Activated T-cell treated with anti-CD3 and anti-CD28 coated beads for 48 hours (primary cell): ENCODE results near the gene C1QTNF5.

Experiments used
- DNase-seq: peaks from one replicate; pipeline ENCODE4 v3.0.0-alpha.2; 2020; ENCODE audit warnings: low read depth

The C1QTNF5 gene

DNA sequence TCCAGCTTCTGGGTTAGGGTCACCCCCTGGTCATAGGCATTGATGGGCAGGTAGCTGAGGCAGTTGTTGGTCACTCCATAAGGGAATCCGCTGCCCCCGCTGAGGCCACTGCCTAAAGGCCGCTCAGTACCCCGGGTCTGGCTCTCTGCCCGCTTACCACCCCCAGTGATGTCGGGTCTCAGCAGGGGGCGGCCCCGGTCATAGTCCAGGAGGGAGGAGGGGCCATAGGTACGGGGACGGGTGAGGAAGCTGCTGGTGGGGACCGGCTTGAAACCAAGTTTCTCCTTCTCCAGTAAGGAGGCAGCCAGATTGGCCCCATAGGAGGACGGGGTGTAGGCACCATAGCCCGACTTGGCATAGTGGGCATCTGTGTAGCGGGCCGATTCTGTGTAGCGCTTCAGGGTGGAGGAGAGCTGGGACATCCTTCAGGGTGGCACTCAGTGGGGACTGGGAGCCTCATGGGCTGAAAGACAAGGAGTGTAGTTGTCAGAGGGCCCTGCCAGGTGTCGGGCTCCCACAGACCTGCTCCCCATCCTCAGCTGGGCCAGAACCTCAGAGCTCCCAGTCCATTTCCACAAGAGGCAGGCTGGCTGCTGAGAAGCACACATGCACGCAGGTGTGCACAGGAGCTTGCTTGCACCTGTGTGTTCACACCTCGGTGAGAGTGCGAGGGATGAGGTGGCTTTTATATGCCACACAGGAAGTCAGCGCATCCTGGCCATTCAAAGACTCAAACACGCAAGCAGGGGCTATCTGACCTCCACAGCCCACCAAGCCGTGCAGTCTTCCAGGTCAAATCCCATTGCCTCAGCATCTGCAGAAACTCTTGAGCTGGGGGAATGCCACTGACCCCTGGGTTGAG lies 32.6 kb upstream of the C1QTNF5 start:
- no peak for DNase-seq

DNA sequence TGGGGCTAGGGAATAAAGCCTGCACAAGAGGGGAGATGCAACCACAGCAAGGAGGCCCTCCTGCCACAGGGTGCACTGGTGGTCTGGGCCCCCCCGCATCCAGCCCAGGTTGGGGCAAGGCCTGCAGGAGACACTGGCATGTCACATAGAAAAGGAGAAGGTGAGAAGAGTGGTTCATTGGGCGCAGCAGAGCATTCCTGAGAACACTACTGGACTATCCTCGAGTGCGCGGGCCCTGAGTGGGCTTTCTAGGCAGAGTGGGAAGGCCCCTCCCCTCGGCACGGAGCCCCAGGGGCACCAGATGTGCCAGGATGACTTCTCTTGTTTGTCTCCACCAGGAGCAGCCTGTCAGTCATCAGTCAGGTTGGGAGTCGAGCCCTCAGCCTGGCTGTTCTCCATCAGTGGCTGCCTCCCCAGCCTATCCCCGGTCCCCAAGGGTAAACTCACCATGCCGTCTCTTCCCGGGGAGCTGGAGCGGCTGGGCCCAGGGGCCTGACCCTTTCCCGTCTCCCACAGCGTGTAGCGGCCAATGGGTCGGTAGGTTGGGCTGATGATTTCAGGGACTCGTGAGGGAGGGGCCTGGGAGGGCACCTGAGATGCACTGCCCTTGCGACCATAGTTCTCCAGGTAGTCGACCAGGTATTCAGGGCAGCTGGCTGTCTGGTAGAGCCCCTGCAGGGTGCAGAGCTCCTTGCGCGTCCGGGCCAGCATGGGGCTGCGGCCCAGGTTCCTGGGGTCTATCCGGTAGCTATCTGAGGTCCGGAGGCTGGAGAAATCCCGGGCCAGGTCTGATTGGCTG lies 31.8 kb upstream of the C1QTNF5 start:
- no peak for DNase-seq

DNA sequence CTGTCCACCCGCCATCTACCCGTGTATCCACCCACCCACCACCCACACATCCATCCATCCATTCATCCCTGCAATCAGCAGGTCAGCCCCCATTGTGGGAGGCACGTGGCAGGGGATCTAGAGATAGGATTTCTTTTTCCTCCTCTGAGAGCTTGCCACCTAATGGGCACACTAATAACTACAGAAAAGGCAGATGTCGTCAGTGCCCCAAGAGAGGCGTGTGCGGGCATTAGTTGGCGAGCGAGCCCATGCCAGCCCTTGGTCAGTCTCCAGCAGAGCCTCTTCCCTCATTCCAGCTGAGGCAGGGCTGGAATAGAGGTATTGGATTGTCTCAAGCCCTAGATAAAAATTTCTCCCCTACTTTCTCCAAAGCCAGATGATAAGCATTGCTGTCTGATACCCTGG lies 31.1 kb upstream of the C1QTNF5 start:
- DNase-seq = no peak

DNA sequence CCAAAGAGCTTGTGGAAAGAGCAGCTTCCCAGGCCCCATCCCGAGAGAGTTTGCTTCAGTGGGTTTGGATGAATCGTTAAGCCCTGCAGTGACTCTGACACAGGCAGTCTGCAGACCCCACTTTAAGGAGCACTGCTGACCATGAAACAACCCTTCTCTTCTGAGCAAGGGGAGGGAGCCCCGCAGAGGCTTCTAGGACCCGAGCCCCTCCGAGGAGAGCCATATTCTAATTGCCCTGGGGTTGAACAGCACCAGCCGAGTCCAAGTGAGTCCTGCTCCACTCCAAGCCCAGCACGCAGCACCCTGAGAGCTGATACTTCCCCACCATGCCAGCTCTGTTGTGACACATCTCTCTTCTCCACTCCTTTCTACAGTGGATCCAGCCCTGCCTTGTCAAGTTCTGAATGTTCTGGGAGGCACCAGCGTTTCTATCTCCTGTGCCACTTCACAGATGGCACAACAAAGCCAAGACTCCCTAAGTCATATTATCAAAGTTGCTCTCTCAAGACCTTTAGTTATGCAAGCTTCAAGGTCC lies 30.5 kb upstream of the C1QTNF5 start:
- no peak for DNase-seq

DNA sequence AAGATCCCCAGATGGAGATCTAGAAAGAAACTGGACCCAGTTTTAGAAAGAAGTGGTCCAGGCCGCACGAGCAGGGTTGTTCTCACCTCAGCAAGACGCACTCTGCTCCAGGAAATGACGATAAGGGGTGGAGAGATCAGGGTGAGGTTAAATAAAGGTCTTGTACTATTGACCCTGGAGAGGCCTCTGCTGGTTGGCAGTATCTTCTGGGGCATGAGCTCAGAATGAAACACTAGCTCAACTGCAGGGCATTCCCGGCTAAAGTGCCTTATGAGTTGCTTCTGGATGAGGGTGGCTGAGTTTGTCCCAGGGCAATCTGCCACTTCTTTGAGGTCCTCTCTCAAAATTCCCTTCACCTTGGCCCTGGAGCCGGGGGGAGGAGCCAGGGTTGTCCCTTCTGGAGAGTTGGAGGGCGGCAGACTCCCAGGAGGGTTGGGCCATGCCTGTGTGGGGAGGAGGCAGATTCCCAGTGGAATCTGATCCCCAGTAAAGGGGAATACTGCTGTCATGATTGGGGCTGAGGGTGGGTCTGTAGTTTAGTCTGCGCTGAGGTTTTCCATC lies 29.9 kb upstream of the C1QTNF5 start:
- no peak for DNase-seq

DNA sequence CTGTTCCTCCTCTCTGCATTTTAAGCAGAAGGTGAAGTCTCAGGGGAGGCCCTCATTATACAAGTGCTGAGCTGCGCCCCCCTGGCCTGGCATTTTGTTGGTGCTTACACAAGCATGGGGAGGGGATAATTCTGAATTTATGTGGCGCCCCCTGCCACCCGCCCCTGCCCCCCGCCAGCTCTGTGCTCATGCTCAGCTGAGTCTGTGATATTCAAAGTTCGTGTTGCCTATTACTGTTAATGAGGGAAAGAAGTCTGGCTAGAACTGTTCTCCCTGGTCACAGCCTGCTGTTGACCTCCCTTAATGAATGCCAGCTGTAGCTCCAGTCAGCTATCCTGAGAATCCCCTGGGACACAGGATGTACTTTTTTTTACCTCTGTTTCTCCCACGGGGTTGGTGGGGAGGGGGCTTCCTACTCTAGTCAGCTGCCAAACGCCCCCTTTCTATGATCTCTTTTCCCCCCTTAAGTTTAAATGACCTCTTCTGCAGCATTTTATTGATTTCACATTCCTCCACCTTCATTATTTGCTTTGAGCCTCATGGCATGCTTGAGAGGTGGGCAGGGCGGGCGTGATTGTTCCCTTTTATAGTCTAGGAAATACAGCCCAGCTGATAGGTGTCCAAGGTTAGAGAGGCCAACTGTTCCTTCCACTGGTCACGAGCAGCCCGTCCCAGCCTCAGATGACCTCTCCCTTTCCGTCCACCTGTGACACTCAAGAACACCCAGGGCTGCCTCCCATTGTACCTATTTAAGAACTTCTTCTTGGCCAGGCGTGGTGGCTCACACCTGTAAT lies 28.6 kb upstream of the C1QTNF5 start:
- DNase-seq = no peak

DNA sequence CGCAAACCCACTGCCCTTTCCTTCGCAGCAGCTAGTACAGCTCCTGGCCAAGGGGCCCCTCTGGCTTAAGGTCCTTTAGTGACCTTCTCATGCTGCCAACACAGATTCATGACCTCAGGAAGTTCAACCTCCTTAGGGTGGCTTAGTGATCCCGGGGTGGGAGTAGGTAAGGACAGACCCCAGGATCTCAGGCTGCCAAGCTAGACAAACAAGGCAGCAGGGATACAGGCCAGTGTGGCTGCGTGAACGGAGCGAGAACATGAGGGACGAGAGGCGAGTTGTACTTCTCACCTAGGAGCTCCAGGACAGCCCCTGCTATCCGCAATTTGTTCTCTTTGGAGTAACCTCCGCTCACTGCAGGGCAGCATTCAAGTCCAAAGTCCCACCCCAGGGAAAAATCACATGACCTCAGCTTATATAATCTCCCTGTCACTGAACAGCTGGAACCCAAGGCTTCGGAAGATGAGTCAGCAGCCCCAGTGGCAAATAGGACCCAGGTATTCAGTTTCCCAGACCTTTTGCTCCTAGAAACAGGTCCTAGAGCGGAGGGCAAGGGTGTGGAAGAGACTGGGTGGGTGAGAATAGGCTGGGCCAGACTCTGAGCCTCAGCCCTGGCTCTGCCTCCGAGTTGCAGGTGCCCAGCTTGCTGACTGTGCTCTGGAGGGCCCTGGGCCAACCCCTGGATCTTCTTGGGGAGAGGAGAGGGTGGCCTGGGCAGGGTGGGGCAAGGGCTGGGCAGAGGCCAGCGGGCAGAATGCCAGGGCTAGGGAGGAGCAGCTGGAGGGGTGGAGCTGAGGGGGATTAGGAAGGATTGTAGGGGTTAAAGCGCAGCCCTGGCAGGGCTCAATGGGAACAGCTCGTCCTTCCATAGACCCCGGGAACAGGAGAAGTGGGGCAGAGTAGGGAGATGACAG lies 27.7 kb upstream of the C1QTNF5 start:
- no peak for DNase-seq

DNA sequence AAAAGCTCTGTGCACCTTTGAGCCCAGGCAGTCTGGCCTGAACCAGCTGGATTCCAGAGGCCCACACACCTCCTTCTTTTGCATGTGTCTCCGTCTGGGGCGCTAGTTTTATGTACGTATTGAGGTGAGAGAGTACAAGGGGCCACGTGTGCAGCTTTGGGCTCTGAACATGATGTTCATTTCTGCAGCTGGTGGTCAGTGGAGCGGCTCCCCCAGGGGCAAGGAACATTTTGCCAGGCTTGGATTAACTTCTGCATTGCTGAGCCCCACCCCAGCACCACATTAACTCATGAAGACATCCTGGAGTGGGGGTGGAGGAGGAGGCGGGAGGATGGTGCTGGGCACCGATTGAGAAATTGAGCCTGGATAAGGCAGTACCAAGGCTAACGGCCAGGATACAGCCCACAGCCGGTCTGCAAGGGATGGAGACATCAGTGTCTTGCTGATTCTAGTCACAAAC lies 27.0 kb upstream of the C1QTNF5 start:
- DNase-seq = no peak

DNA sequence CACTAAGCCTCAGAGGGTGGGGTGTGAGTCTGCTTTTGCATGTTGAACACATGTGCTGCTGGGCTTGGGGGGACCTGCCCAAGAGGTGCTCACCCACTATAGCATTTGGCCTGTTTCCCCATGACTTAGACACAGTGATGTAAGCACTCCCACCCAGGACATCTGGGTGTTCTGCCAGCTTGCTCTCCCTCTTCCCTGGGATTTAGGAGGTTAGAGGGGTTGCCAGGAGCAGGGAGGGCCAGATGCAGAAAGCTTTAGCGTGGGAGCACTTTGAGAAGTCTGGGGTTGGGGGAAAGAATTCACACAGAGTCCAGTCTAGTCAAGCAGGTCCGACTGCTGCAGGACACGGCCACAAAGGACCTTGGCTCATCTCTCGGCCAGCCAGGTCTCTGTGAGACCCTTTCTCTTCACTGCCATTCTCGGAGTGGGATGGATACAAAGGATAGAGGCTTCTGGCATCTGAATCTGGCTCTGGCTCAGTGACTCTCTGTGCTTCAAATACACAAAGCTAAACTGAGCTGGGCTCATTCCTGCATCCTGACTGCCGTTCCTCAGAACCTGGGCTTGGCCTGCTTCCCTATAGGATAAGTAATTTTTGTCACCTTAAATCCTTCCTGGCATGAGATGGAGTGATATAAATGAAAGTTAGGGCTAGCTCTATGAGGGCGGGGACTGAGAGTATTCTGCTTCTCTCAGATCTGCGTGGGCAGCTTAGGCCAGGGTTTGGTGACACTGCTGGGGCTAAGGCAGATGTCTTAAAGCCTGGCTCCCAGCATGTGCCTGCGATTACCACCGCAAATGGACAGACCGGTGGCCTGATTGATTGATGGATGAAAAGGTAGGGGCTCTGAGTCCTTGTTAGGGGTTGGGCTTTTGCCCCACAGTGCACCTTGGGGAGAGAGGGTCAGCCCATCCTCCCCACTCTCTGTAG lies 26.3 kb upstream of the C1QTNF5 start:
- no peak for DNase-seq

DNA sequence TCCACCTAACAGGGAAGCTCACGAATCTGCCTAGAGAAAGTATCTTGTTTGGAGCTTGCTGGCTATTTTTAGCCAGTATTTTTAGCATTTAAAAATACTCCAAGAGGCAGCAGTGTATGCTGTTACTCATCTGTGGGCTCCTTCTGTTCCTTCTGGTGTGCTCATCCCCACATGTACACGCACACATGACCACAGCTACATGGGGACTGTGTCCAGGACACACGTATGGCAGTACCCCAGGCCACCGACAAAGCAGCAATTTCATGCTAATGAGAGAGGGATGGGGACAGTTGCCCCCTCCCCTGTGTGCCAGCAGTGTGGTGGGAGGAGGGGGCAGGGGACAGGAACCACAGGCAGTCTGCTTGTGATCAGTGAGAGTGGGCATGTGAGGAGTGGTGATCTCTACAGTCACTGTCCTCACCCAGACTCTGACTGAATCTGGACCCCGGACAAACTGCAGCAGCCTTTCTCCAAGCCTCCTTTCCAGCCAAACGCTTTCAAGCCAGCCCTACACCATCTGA lies 24.4 kb upstream of the C1QTNF5 start:
- DNase-seq = no peak

DNA sequence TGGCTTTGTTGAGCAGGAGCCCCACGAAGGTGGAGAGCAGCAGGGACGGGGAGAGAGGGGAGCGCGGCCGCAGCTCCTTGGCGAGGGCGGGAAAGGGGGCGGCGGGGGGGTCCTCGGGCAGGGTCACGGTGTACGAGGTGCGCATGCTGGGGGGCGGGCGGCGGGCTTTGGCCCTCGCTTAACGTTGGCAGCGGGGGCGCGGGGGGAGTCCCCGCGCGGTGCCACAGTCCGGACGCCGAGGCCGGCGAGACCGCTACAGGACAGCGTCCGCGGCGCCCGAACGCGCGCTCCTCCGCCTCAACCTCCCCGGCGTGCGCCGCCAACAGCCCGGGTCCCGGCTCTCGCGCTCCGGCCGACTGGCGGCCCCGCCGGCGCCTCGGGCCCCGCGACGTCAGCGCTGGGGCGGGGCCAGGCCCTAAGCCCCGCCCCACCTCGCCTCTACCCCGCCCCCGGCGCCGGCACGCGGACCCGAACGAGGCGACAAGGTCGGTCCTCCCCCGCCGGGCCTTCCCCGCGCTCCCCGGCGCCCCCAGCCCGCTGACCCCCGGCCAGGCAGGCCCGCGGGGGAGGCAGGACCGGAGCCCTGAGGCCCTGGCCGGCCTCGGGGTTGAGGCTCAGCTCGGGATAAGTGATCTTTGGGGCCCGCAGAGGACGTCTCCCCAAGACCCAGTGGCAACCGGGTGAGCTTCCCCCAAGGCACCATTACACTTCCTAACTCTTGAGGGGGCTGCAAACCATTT lies 23.3 kb upstream of the C1QTNF5 start:
- DNase-seq = peak; percentile 62

DNA sequence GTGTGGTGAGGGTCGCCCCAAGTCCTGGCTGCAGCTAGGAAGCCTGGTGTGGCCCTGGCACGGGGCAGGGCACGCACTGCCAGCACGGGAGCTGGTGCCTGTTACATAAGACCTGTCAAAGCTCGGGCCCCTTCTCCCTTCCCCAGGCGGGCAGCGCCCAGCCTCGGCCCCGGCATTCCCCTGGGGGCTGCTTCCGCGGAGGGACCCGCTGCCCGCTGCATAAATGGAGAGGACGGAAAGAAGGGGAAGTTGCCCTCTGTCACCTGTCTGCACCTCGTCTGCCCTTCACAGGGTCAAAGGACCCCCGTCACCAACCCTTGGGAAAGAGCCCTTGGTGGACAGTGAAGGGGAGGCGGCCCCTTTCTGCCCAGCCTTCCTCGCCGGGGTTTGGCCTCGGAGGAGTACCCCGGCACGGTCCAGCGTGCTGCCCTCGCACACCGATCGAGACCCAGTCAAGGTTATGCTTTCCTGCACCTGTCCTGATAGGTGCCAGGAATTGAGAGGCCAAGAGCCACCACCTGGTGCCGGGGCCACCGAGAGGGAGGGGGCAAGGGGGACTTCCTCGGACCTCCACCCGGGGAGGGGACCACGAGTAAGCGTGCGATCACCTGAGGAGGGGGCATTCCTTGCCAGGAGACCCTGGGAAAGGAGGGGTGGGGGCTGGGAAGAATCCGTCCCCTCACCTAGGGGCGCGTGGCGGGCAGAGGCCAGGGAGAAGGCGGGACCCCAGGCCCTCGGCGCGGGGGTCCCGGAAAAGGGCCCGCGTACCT lies 22.6 kb upstream of the C1QTNF5 start:
- DNase-seq = no peak

DNA sequence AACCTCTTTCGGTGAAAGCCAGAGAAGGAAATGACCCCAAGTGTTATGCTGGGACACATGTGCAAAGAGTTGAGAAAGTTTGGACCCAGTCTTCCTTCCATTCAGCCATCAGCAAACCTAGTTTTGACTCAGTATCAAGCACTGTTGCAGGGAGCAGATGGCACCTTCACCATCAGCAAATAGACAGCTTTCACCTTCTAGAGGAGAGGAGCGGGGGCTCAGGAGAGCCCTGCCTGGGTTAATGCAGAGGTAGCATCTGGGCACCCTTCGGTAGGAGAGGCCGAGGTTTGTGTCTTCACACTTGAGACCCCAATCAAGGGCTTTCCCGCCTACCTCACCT lies 22.0 kb upstream of the C1QTNF5 start:
- no peak for DNase-seq

DNA sequence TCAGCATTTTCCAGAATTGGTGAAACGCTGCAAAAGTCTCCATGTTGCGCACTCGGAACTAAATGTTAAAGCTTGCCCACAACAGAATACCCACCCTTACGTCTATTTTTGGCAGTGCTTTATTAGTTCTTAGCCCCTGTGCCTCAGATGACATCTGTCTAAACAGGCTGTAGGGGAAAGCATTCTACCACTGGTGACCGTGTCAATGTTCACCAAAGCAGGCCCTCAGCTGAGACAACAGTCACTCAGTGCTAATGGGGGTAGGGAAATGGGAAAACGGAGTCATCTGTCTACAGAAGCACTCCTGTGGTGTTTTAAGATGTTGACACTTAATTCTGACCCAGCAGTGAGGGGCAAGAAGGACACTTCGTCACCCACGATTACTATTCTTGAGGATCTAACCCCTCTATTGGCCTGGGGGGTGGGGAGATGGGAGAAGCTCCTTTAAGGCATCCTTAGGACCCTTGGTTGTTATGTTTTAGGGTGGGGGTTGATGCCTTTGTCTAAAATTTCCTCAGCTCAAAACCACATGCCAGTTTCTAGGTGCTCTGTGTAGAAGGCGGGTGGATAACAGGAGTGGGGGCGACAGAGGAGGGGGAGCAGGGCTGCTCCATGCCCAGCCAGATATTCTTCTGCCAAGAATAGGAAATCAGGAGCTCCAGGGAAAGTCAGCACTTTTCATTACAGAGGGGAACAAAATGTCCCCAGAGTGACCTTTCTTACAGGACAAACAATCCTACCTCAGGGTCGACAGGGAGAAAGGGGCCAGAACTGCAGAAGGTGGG lies 21.4 kb upstream of the C1QTNF5 start:
- no peak for DNase-seq

DNA sequence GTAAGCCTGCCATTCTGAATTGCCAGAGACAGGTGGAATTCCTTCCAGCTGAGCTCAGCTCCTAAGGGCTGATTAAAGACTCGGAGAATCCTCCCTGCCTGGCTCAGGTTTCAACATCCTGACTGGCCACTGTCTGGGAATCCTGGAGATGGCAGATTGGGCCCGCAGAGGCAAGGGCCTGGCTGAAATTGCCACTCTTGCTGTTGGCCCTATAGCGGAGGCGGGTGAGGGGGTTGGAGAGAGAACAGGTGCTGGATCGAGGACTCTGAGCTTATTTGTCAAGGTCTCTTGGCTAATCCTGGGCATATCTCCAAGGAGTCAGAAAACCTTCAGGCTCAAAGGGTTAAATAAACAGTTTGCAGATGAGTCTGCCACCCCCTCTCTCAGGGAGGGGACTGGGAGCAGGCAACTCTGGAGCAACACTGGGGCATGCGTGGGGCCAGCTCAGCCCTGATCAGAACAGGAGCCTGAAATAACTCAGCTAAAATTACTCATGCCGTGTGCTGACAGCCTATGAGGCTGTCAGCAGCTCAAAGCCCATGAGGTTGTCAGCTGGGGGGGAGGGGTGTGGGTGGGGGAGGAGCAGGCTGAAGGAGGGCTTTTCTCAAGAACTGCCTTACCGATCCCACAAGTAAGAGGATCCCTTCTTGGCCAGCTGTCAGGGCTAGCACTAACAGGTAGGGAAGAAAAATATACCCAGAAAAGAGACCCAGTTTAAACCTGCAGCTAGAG lies 20.5 kb upstream of the C1QTNF5 start:
- peak; percentile 63 for DNase-seq
